Stimulated activated CD4-positive, alpha-beta T cell treated with anti-CD3 and anti-CD28 coated beads, Interleukin-1b, Interleukin-23, amount 100 ng/mL, for 1 hour (primary cell): ENCODE data around the gene BCAS3.

Source experiments
- DNase-seq, 2 donors: peaks; one replicate each; pipeline ENCODE4 v3.0.0-alpha.2; 2020; ENCODE audit warnings: low read depth in 2 of 2

Gene BCAS3

GRCh38 chr17:61409301-61410112 lies 731.9 kb downstream of the BCAS3 start:
- DNase-seq: no peak

GRCh38 chr17:61410141-61411010 lies 732.7 kb downstream of the BCAS3 start:
- DNase-seq: peak in 1 of 2 donors; percentile 53

GRCh38 chr17:61411011-61411260 lies 733.3 kb downstream of the BCAS3 start:
- no peak for DNase-seq

- DNase-seq: no peak
Observed at GRCh38 chr17:61411261-61412142, 733.9 kb downstream of the BCAS3 start.

DNA sequence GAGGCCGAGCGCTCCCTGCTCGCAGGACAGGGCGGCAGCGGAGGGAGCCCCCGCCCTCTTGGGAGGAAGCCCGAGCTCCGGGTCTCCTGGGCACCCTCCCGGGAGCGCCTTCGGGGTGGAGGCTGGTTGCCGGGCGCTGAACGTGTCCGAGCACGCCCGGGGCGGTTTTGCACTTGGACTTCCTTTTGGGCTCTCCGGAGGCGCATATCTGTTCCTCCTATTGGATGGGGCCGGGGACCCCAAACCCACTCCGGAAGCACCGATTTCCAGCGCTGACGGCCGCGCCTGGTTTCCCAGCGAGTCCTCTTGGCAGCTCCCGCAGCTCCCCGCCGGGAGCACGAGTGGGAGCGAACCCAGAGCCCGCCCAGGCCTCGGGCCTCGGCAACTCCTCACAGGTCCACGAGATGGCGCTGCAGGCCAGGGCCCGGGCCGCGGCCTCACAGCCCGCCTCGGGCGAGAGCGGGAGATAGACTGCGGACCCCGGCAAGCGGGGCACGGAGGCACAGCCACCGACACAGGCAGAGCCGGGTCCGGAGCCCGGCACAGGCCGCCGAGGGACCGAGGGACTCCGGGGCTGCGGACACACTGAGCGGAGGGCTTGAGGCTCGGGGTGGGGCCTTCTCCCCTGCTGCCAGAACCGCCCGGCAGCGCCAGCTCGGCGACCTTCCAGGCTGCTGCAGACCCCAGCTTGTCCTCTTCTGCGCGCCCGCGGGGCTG lies 734.6 kb downstream of the BCAS3 start:
- peak; percentile 32 to 70 for DNase-seq

DNA sequence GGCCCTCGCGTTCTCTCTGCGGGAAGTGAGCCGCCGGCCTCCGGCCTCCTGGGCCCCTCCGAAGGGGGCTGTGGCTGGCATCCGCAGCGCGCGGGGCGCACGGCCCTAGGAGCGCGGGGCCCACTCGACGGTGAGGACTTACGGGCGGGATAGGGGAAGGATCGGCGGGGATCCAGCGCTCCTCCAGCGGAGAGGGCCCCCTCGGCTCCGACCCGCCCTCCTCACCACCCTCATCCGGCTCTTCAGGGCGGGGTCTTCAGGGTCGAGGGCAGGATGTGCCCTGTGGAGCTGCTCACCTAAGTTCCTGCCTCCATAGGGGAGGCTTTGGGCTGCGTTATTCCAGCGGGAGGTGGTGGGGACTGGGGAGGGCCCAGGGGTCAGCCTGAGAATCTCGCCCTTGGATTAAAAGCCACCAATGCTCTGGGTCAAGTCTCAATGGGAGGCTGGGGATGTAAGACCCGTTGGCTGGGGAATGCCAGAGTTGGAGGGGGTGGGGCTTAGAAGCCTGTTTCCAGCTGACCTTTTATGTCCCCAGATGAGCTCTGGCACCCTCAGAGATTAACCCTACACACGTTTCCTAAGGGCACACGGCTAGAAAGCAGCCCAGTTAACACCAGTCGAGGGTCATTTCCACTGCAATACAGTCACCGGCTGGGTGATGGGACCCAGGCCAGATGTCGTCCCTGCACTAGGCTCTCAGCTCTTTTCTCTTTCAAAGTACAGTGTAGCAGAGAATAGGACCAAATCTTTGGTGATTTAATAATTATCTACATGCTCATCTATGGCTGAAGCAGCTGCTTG lies 735.4 kb downstream of the BCAS3 start:
- no peak for DNase-seq

DNA sequence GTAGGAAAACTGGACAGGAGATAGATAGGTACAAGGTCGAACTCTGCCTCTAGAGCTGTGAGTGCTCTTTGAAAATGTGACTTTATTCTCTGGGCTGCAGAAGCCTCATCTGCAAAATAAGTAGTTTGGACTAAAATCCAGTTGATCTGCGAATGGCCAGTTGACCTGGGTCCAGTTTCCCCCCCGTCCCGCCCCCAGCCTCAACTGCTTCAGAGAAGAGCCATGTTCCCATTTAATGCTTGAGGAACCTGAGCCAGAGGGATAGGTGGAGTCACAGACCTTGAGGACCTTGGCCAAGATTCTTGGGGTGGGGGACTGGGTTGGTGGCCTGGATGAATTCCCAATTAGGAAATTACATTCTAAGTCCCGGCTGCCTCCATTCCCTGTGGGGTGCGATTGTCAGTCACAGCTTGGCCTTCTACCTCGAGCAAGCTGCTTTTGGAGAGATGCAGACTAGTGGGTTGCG lies 736.0 kb downstream of the BCAS3 start:
- DNase-seq: no peak

DNA sequence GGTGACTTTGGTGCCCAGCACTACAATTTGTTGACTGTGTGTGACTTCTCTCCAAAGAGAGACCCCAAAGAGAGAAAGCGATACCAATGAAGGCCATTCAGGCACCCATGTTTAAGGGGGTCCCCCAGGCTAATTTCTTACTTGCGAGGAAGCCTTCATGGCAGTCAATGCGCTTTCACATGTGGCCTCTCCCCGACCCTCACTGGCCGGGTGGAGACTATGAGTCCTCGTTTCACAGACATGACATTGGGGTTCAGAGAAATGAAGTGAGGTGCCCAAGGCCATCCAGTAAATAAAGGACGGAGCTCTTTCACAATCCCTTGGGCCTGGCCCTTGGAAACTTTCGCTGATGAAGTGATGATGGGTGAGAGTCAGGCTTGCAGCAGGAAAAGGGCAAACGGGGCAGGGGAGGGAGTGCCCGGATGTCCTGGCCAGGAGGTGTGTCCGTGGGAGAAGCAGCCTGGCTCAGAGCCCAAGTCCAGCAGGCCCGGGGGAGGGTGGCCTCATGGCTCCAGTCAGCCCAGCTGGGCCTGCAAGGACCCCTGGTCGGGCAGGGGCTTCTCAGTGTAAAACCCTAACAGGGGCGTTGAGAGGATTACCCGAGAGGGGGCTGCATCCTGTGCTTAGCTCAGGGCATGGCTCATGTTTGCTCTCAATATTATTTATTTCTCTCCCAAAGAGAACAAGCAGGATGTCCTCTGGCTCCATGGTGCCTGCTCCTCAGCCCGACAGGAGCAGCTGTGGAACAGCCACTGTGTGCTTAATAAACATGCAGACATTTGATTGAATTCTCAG lies 736.7 kb downstream of the BCAS3 start:
- DNase-seq: no peak

DNA sequence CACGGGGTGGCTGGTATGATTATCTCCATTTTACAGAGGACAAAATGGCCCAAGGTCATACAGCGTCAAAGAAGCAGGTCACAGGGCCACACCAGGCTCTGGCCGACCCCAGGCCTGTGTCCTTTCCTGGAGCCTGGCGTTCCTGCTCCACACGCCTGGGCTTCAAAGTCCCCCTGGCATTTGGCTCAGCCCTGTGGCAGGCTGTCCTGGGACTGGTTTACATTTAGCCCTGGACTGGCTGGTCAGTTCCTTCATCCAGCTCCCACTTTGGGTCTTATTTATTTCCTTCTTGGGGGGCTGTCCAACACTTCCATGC lies 737.2 kb downstream of the BCAS3 start:
- DNase-seq: no peak

DNA sequence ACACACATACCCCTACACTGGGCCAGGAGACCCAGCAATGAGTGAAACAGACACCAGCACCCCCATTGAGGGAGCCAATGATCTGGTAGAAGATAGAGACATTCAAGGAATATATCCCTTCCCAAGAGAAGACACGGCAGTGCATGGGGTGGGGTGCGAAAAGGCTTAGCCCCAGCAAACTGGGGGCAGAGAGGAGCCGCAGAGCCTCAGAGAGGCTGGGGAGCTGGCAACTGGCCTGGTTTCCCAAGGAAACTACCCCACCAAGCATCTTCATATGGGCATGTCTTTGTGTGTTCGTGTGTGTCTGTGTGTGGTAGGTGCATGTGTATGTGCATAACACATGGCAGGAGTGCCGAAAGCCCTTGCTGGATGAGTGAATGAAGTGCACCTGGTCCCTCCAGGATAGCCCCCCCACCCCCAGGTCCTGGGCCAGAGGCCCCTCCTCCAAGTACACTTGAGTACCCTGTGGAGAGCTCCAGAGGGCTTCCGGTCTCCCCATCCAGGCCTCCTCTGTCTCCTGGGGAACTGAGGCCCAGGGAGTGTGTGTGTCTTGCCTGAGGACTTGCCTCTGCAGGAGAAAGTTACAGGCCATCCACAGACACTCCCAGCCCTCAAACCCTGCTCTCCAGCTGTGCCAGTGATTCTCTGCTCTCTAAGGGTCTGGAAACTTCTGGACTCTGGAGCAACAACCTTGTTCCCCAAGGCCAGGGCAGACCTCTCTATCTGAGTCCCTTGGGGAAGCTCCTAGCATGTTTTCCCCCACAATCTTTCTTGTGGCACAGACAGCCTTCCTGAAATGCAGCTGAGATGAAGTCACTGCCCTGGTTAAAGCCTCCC lies 737.9 kb downstream of the BCAS3 start:
- no peak for DNase-seq

DNA sequence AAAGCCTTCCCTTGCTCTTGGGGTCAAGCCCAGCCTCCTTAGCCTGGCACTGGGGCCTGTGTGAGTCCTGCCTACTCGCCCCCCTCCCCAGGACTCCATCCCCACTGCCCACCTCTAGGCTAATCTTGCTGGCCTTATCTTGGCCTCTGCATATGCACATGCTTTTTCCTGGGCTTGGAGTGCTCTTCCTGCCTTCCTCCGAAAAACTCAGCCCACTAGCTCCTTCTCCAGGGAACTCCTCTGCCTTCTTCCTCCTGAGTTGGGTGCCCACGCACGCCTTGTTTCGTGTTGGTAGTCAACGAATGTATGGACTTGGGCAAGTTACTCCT lies 738.5 kb downstream of the BCAS3 start:
- DNase-seq: no peak

- DNase-seq: no peak
Observed at GRCh38 chr17:61416540-61417363, 739.1 kb downstream of the BCAS3 start.

GRCh38 chr17:61418449-61418848 lies 740.8 kb downstream of the BCAS3 start:
- DNase-seq: no peak

GRCh38 chr17:61419496-61420046 lies 741.9 kb downstream of the BCAS3 start:
- DNase-seq: no peak

GRCh38 chr17:61420052-61420451 lies 742.4 kb downstream of the BCAS3 start:
- DNase-seq: no peak

- no peak for DNase-seq
Observed at GRCh38 chr17:61420745-61421398, 743.2 kb downstream of the BCAS3 start.

GRCh38 chr17:61421460-61421859 lies 743.8 kb downstream of the BCAS3 start:
- DNase-seq: no peak
